Adrenal gland (tissue), 5 donors: Measurements from ENCODE around the gene SLC5A11.

Source experiments
- POLR2A ChIP-seq, 2 donors: fragments of 450-650 bp; IDR thresholded peaks; one replicate each; pipeline ENCODE4 v1.6.1; 2017; ENCODE audit warnings: antibody characterized with exemption in 2 of 2, mild to moderate bottlenecking in 2 of 2, moderate library complexity in 1 of 2
- TF ChIP-seq, protein P1 (sequence below), 6 experiments: fragments of 450-650 bp in 4 of 6; fragments of 200-600 bp in 2 of 6; sonication (generic) in 1 of 6; IDR thresholded peaks; 1 replicate in 5 of 6; 2 replicates in 1 of 6; pipeline versions ENCODE4 v1.5.1 to v1.8.0; 2016 to 2021; ENCODE audit warnings: antibody characterized with exemption in 6 of 6, mild to moderate bottlenecking in 2 of 6, moderate library complexity in 1 of 6
- donor health status: DM: no; HTN: no; CAD: no.

DNA sequence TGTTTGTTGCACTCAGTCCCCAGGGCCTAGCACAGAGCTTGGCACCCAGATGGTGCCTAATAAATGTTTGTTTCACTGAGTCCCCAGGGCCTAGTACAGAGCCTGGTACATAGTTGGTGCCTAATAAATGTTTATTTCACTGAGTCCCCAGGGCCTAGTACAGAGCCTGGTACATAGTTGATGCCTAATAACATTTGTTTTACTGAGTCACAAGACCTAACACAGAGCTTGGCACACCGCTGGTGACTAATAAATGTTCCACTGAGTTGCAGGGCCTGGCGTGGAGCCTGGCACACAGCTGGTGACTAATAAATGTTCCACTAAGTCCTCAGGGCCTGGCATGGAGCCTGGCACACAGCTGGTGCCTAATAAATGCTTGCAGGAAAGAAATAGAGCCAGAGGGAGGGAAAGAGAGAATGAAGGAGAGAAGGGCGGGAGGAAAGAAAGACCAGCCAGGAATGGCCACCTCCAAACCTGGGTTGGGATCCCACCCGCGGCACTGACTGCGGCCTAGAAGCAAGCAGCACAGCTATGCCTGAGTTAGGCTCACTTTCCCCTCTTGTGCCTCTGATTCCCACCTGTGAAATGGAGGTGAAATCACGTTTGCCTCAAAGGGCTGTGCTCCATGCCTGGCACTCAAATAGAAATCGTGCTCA is 7.5 kb downstream of the SLC5A11 start:
- TF ChIP-seq, protein P1, sequence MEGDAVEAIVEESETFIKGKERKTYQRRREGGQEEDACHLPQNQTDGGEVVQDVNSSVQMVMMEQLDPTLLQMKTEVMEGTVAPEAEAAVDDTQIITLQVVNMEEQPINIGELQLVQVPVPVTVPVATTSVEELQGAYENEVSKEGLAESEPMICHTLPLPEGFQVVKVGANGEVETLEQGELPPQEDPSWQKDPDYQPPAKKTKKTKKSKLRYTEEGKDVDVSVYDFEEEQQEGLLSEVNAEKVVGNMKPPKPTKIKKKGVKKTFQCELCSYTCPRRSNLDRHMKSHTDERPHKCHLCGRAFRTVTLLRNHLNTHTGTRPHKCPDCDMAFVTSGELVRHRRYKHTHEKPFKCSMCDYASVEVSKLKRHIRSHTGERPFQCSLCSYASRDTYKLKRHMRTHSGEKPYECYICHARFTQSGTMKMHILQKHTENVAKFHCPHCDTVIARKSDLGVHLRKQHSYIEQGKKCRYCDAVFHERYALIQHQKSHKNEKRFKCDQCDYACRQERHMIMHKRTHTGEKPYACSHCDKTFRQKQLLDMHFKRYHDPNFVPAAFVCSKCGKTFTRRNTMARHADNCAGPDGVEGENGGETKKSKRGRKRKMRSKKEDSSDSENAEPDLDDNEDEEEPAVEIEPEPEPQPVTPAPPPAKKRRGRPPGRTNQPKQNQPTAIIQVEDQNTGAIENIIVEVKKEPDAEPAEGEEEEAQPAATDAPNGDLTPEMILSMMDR (IDR thresholded peaks at IDR 0.05) = no peak
- TF ChIP-seq POLR2A (IDR thresholded peaks at IDR 0.05) = no peak
